Measurements from ENCODE around the gene MYO5B. TPM values are rescaled to one million over a fixed set of nuclear protein-coding genes. Genes with fewer than 3 reads are reported as not detected.
A peak's percentile ranks its signal among the peaks of the same experiment; 100 is the strongest.

MYO5B gene
- polyA plus RNA-seq, 2 donors, result 35.3 to 38.5 TPM

DNA sequence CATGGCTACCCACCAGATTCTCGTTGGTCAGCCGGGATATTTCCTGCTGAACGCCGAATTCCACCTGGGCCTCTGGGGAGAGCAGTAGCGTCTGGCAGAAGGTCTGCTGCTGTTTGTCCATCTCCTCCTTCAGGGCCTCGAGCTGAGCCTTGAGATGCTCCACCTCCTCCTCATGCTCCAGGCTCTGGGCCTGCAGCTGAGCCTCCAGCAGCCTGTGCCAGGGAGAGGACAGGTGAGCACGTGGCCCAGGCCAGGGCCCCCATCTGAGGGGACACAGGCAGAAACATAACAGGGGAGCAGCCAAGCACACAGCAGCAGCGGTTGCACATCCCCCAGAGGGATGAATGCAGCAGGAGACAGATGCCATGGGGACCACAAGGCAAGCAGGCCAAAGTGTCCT is 341.5 kb downstream of the MYO5B start:
- WGBS, 2 donors, result 90 to 92% methylated on average over 8 of the region's 8 CpGs
- no peak overlapping the region for H3K4me3 ChIP-seq (ENCODE audit: low read depth in 1 of 2, low read length in 2 of 2)
- H3K36me3 ChIP-seq (ENCODE audit: control insufficient read depth in 2 of 2, insufficient read depth in 2 of 2, low read length in 1 of 2), result peaks cover 0 to 3% of the 10 kb centered on the region in 2 donors
- no peak overlapping the region for H3K27ac ChIP-seq (ENCODE audit: low read depth in 2 of 2, low read length in 1 of 2)
- no peaks in the 10 kb centered on the region for H3K27me3 ChIP-seq (ENCODE audit: control insufficient read depth in 1 of 2, insufficient read depth in 2 of 2, low read length in 2 of 2)
- H3K9me3 ChIP-seq (ENCODE audit: control insufficient read depth in 2 of 2, insufficient read depth in 1 of 2, low read depth in 1 of 2, low read length in 1 of 2), result peaks cover 0 to 2% of the 10 kb centered on the region in 2 donors
- H3K4me1 ChIP-seq (ENCODE audit: control insufficient read depth in 2 of 2, insufficient read depth in 2 of 2, low read length in 1 of 2), result peaks cover 0 to 9% of the 10 kb centered on the region in 2 donors

DNA sequence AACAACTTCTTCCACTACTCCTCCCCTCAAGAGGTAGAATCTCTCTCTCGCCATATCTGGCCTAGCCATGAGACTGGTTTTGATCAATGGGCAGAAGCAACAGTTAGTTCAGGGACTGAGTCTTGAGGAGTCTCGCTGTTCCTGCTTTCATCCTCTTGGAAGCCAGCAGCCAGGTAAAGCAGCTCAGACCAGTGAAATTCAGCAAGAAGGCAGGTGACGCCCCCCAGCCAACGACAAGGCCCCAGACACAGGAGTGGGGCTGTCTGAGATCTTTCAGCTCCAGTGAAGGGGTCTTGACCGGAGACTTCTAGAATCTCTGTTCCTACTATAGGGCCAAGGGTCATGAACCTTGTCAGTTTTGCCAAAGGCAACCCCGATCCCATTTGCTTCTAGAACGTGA is 341.9 kb downstream of the MYO5B start:
- Histone ChIP-seq H3K9me3 (ENCODE audit: control insufficient read depth in 2 of 2, insufficient read depth in 1 of 2, low read depth in 1 of 2, low read length in 1 of 2) (peaks cover 0 to 2% of the 10 kb centered on the region in 2 donors), H3K27me3 (ENCODE audit: control insufficient read depth in 1 of 2, insufficient read depth in 2 of 2, low read length in 2 of 2) (no peaks in the 10 kb centered on the region), H3K36me3 (ENCODE audit: control insufficient read depth in 2 of 2, insufficient read depth in 2 of 2, low read length in 1 of 2) (peaks cover 0 to 5% of the 10 kb centered on the region in 2 donors), H3K27ac (ENCODE audit: low read depth in 2 of 2, low read length in 1 of 2) (no peak overlapping the region), H3K4me1 (ENCODE audit: control insufficient read depth in 2 of 2, insufficient read depth in 2 of 2, low read length in 1 of 2) (peaks cover 0 to 9% of the 10 kb centered on the region in 2 donors), H3K4me3 (ENCODE audit: low read depth in 1 of 2, low read length in 2 of 2) (no peak overlapping the region)
- 86 to 88% methylated on average over 7 of the region's 7 CpGs for WGBS, 2 donors

DNA sequence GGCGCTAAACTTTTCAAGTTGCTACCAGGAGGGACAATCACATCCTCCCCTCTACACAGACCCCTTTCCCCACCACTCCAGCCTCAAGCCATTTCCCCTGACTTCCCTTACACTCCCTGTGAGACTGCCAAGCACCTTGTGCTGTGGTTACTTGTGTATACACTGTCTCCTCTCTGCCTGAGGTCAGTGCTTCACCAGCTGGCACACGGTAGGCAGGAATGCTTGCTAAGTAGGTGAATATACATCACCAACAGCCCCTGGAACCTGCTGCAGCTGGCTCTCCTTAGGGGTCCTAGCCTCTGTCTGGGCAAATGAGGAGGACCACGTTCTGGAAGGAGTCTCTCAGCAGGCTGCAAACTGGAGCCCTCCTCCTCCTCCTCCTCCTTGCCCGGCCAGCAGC is 343.3 kb downstream of the MYO5B start:
- Histone ChIP-seq H3K9me3 (ENCODE audit: control insufficient read depth in 2 of 2, insufficient read depth in 1 of 2, low read depth in 1 of 2, low read length in 1 of 2) (peaks cover 0 to 2% of the 10 kb centered on the region in 2 donors), H3K27ac (ENCODE audit: low read depth in 2 of 2, low read length in 1 of 2) (no peak overlapping the region), H3K4me1 (ENCODE audit: control insufficient read depth in 2 of 2, insufficient read depth in 2 of 2, low read length in 1 of 2) (peaks cover 0 to 9% of the 10 kb centered on the region in 2 donors), H3K36me3 (ENCODE audit: control insufficient read depth in 2 of 2, insufficient read depth in 2 of 2, low read length in 1 of 2) (peaks cover 0 to 6% of the 10 kb centered on the region in 2 donors), H3K4me3 (ENCODE audit: low read depth in 1 of 2, low read length in 2 of 2) (no peak overlapping the region), H3K27me3 (ENCODE audit: control insufficient read depth in 1 of 2, insufficient read depth in 2 of 2, low read length in 2 of 2) (no peaks in the 10 kb centered on the region)
- 66 to 72% methylated on average over 3 to 4 of the region's 4 CpGs for WGBS, 2 donors

DNA sequence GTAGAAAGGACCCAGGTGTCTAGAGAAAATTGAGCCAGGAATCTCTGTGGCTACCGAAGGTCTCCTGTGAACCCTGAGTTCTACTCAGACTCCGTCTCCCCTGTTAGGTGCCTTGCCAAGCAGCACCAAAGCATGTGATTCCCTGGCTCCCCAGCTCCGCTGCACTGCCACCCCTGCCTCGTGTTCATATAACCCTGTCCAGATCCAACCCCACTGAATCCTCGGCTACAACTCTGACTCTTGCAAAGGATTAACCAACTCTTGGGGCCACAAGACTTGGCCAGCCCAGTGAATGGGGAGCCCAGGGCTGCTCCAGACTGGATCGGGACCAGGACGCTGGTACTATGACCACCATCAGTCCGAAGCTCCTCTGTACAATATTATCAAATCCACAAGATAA is 344.3 kb downstream of the MYO5B start:
- H3K27me3 ChIP-seq (ENCODE audit: control insufficient read depth in 1 of 2, insufficient read depth in 2 of 2, low read length in 2 of 2), result no peaks in the 10 kb centered on the region
- 94% methylated on average over 8 of the region's 8 CpGs for WGBS, 2 donors
- H3K36me3 ChIP-seq (ENCODE audit: control insufficient read depth in 2 of 2, insufficient read depth in 2 of 2, low read length in 1 of 2), result peaks cover 0 to 9% of the 10 kb centered on the region in 2 donors
- no peak overlapping the region for H3K27ac ChIP-seq (ENCODE audit: low read depth in 2 of 2, low read length in 1 of 2)
- no peak overlapping the region for H3K4me3 ChIP-seq (ENCODE audit: low read depth in 1 of 2, low read length in 2 of 2)
- peaks cover 0 to 2% of the 10 kb centered on the region in 2 donors for H3K9me3 ChIP-seq (ENCODE audit: control insufficient read depth in 2 of 2, insufficient read depth in 1 of 2, low read depth in 1 of 2, low read length in 1 of 2)
- H3K4me1 ChIP-seq (ENCODE audit: control insufficient read depth in 2 of 2, insufficient read depth in 2 of 2, low read length in 1 of 2), result peaks cover 0 to 9% of the 10 kb centered on the region in 2 donors

DNA sequence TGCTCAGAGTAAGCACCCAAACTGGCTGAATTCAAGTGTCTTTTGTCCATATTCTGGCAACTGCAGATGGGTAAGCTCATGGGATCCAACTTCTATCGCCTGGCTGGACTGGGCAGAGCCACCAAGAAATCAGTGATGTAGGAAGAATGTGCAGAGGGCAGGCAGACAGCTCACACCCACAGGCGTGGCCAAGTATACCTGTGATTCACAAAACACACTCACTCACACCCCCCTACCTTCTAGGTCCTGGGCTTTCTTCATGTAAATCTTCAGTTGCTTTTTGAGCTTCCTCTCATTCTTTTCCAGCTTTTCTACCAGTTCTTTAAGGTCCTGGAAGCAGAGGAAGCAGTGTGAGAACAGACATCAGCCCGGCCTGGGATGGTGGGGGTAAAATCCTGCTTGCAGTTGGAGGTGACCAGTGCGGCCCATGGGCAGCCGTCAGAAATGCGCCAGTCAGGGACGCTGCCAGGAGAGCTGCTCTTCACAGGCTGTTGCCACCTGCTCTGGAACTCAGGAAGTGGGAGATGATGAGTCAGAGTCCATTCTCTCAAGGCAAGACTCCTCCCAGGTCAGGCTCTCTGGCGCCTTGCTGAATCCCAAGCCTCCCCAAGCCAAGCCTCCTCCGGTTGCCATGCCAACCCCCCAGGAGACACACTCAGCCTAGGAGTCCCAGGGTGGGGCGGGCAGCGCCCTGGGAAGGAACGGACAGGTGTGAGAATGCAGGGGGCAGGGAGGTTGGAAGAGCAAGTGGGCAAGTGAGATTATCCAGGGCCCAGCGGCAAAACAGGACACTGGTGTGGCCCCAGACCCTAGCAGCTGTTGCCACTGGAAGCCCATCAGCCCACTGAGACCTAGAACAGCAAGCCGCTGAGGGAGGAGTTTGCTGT is 345.4 kb downstream of the MYO5B start:
- Histone ChIP-seq H3K27ac (ENCODE audit: low read depth in 2 of 2, low read length in 1 of 2) (peak overlapping the region; percentile 77 to 83), H3K9me3 (ENCODE audit: control insufficient read depth in 2 of 2, insufficient read depth in 1 of 2, low read depth in 1 of 2, low read length in 1 of 2) (peaks cover 0 to 2% of the 10 kb centered on the region in 2 donors), H3K36me3 (ENCODE audit: control insufficient read depth in 2 of 2, insufficient read depth in 2 of 2, low read length in 1 of 2) (peaks cover 0 to 9% of the 10 kb centered on the region in 2 donors), H3K27me3 (ENCODE audit: control insufficient read depth in 1 of 2, insufficient read depth in 2 of 2, low read length in 2 of 2) (no peaks in the 10 kb centered on the region), H3K4me1 (ENCODE audit: control insufficient read depth in 2 of 2, insufficient read depth in 2 of 2, low read length in 1 of 2) (peaks cover 0 to 9% of the 10 kb centered on the region in 2 donors), H3K4me3 (ENCODE audit: low read depth in 1 of 2, low read length in 2 of 2) (no peak overlapping the region)
- WGBS, 2 donors, result 39 to 45% methylated on average over 14 of the region's 14 CpGs

DNA sequence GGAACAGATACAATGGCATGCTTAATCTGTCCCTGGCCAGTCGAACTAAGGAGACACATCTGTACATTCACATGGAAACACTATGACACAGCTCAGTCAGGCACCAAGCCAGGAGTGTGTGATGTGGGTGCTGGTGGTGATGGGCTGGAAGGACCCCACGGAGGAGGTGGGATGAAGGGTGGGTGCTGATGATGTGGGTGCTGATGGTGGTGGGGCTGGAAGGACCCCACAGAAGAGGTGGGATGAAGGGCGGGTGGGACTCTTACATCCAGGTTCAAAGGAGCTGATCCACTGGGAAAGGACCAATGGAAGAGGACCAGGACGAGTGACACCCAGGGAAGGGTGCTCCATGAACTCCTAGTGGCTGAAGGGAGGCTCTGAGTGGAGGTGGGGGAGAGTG is 346.8 kb downstream of the MYO5B start:
- H3K4me3 ChIP-seq (ENCODE audit: low read depth in 1 of 2, low read length in 2 of 2), result no peak overlapping the region
- no peaks in the 10 kb centered on the region for H3K27me3 ChIP-seq (ENCODE audit: control insufficient read depth in 1 of 2, insufficient read depth in 2 of 2, low read length in 2 of 2)
- 83 to 84% methylated on average over 4 of the region's 4 CpGs for WGBS, 2 donors
- H3K9me3 ChIP-seq (ENCODE audit: control insufficient read depth in 2 of 2, insufficient read depth in 1 of 2, low read depth in 1 of 2, low read length in 1 of 2), result peaks cover 0 to 2% of the 10 kb centered on the region in 2 donors
- H3K27ac ChIP-seq (ENCODE audit: low read depth in 2 of 2, low read length in 1 of 2), result no peak overlapping the region
- H3K36me3 ChIP-seq (ENCODE audit: control insufficient read depth in 2 of 2, insufficient read depth in 2 of 2, low read length in 1 of 2), result peaks cover 0 to 7% of the 10 kb centered on the region in 2 donors
- H3K4me1 ChIP-seq (ENCODE audit: control insufficient read depth in 2 of 2, insufficient read depth in 2 of 2, low read length in 1 of 2), result peaks cover 0 to 9% of the 10 kb centered on the region in 2 donors

DNA sequence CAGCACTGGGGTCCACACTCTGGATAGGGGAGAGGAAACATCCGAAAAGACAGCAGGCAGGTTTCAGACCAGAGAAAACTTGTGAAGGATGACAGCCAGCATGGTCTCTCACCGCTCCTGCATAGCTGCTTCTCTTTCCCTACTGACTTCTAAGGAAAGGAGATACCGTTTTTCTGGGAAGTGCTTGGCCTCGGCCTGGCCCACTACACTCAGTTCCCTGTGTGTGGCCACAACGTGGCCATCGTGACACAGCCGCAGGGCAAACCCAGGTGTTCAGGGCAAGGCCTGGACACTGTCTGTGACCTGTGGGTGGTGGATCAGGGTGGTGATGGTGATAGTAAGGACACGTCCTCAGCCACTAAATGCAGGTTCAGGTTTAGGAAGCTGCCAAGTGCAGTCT is 347.4 kb downstream of the MYO5B start:
- Histone ChIP-seq H3K36me3 (ENCODE audit: control insufficient read depth in 2 of 2, insufficient read depth in 2 of 2, low read length in 1 of 2) (peaks cover 0 to 12% of the 10 kb centered on the region in 2 donors), H3K4me1 (ENCODE audit: control insufficient read depth in 2 of 2, insufficient read depth in 2 of 2, low read length in 1 of 2) (peaks cover 0 to 9% of the 10 kb centered on the region in 2 donors), H3K27me3 (ENCODE audit: control insufficient read depth in 1 of 2, insufficient read depth in 2 of 2, low read length in 2 of 2) (no peaks in the 10 kb centered on the region), H3K4me3 (ENCODE audit: low read depth in 1 of 2, low read length in 2 of 2) (no peak overlapping the region), H3K27ac (ENCODE audit: low read depth in 2 of 2, low read length in 1 of 2) (no peak overlapping the region), H3K9me3 (ENCODE audit: control insufficient read depth in 2 of 2, insufficient read depth in 1 of 2, low read depth in 1 of 2, low read length in 1 of 2) (peaks cover 0 to 2% of the 10 kb centered on the region in 2 donors)
- WGBS, 2 donors, result 84 to 89% methylated on average over 8 of the region's 8 CpGs

DNA sequence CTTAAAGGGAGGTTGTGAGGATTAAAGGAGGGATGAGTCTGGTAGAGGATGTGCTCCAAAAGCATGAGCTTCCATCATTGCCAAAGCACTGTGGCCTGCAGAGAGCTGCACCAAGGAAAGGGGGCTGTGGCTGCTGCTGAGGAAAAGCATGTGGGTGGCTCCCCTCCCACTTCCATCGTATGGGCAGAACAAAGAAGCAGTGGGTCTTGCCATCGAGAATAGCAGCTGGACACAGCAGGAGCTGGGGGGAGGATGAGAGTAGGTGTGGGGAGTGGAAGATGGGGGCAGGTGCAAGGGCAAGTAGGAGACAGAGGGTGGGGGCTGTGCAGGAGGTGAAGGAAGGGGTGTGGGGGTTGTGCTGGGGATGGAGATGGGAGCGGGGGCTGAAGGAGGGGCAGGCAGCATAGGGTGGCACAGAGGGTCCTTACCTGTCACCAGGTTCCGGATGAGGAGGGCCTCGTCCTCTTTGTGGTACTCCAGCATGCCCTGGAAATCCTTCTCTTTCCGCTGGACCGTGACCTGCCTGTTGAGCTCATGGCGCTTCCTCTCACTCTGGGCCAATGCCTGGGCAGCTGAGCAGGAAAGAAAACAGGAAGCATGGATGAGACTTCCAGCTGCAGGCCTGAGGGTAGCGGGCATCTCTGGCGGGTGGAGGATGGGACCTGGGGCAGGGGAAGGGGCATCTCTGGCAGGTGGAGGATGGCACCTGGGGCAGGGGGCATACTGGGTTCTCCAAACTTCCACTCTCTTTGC is 348.1 kb downstream of the MYO5B start:
- no peaks in the 10 kb centered on the region for H3K27me3 ChIP-seq (ENCODE audit: control insufficient read depth in 1 of 2, insufficient read depth in 2 of 2, low read length in 2 of 2)
- H3K27ac ChIP-seq (ENCODE audit: low read depth in 2 of 2, low read length in 1 of 2), result no peak overlapping the region
- no peak overlapping the region for H3K4me3 ChIP-seq (ENCODE audit: low read depth in 1 of 2, low read length in 2 of 2)
- WGBS, 2 donors, result 74 to 77% methylated on average over 10 of the region's 10 CpGs
- peaks cover 0 to 2% of the 10 kb centered on the region in 2 donors for H3K9me3 ChIP-seq (ENCODE audit: control insufficient read depth in 2 of 2, insufficient read depth in 1 of 2, low read depth in 1 of 2, low read length in 1 of 2)
- peaks cover 0 to 13% of the 10 kb centered on the region in 2 donors for H3K36me3 ChIP-seq (ENCODE audit: control insufficient read depth in 2 of 2, insufficient read depth in 2 of 2, low read length in 1 of 2)
- H3K4me1 ChIP-seq (ENCODE audit: control insufficient read depth in 2 of 2, insufficient read depth in 2 of 2, low read length in 1 of 2), result peaks cover 0 to 9% of the 10 kb centered on the region in 2 donors

DNA sequence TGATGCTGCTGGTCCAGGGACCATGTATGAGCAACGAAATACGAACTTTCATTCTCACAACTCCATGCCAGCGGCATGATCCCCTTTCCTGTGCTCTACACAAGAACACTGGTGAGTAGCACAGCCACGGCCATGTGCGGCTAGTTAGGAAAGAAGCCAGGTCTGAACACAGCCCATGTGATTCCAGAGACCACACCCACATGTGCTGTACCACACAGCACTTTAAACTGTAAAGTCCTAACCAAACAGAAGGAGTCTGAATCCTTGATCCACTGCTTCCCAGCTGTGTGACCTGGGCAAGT is 348.6 kb downstream of the MYO5B start:
- Histone ChIP-seq H3K27ac (ENCODE audit: low read depth in 2 of 2, low read length in 1 of 2) (no peak overlapping the region), H3K4me1 (ENCODE audit: control insufficient read depth in 2 of 2, insufficient read depth in 2 of 2, low read length in 1 of 2) (peaks cover 0 to 9% of the 10 kb centered on the region in 2 donors), H3K27me3 (ENCODE audit: control insufficient read depth in 1 of 2, insufficient read depth in 2 of 2, low read length in 2 of 2) (no peaks in the 10 kb centered on the region), H3K9me3 (ENCODE audit: control insufficient read depth in 2 of 2, insufficient read depth in 1 of 2, low read depth in 1 of 2, low read length in 1 of 2) (peaks cover 0 to 2% of the 10 kb centered on the region in 2 donors), H3K36me3 (ENCODE audit: control insufficient read depth in 2 of 2, insufficient read depth in 2 of 2, low read length in 1 of 2) (peaks cover 0 to 13% of the 10 kb centered on the region in 2 donors), H3K4me3 (ENCODE audit: low read depth in 1 of 2, low read length in 2 of 2) (no peak overlapping the region)
- 56 to 68% methylated on average over 5 of the region's 5 CpGs for WGBS, 2 donors
